ENCODE data around the gene C11orf68. TPM values are rescaled to one million over a fixed set of nuclear protein-coding genes. Genes with fewer than 3 reads are reported as not detected.

The C11orf68 gene
- total and polyA plus RNA-seq, 2 experiments from 2014 or later = 16.8 to 23.2 TPM

- Mint-ChIP-seq H3K27me3 (ENCODE audit: insufficient read depth, low read depth, poor library complexity) (peaks cover 19% of the 10 kb centered on the region), H3K36me3 (ENCODE audit: low read depth) (peaks cover 3% of the 10 kb centered on the region; the same call in 1 of the 3 replicates), H3K4me3 (no peak overlapping the region; the same call in 2 of the 3 replicates), H3K27ac (peak overlapping the region; percentile 58), H3K4me1 (peaks cover 10% of the 10 kb centered on the region), H3K9me3 (no peaks in the 10 kb centered on the region)
- peak; percentile 81 for ATAC-seq
- peaks cover 14% of the 10 kb centered on the region; the same call in 1 of the 2 replicates for H3K27me3 ChIP-seq (ENCODE audit: insufficient read depth)
- peak; percentile 84 for DNase-seq (ENCODE audit: low spot score)
- H3K79me2 ChIP-seq (replicated peaks; ENCODE audit: insufficient read depth) = no peaks in the 10 kb centered on the region
- H3K4me2 ChIP-seq = no peak overlapping the region
- no peaks in the 10 kb centered on the region for H3K36me3 ChIP-seq (ENCODE audit: insufficient read depth)
- peak overlapping the region; percentile 96 for H2AFZ ChIP-seq
- no peak overlapping the region for H3K27ac ChIP-seq (ENCODE audit: low read depth)
- no peak overlapping the region for H3K4me3 ChIP-seq
- H3K9me2 ChIP-seq (ENCODE audit: insufficient read depth) = no peaks in the 10 kb centered on the region
- TF ChIP-seq, protein P1, sequence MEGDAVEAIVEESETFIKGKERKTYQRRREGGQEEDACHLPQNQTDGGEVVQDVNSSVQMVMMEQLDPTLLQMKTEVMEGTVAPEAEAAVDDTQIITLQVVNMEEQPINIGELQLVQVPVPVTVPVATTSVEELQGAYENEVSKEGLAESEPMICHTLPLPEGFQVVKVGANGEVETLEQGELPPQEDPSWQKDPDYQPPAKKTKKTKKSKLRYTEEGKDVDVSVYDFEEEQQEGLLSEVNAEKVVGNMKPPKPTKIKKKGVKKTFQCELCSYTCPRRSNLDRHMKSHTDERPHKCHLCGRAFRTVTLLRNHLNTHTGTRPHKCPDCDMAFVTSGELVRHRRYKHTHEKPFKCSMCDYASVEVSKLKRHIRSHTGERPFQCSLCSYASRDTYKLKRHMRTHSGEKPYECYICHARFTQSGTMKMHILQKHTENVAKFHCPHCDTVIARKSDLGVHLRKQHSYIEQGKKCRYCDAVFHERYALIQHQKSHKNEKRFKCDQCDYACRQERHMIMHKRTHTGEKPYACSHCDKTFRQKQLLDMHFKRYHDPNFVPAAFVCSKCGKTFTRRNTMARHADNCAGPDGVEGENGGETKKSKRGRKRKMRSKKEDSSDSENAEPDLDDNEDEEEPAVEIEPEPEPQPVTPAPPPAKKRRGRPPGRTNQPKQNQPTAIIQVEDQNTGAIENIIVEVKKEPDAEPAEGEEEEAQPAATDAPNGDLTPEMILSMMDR (conservative IDR thresholded peaks at IDR 0.05; ENCODE audit: low read depth in 2 of 2) = peak; percentile 46 to 68
- TF ChIP-seq, protein P2, sequence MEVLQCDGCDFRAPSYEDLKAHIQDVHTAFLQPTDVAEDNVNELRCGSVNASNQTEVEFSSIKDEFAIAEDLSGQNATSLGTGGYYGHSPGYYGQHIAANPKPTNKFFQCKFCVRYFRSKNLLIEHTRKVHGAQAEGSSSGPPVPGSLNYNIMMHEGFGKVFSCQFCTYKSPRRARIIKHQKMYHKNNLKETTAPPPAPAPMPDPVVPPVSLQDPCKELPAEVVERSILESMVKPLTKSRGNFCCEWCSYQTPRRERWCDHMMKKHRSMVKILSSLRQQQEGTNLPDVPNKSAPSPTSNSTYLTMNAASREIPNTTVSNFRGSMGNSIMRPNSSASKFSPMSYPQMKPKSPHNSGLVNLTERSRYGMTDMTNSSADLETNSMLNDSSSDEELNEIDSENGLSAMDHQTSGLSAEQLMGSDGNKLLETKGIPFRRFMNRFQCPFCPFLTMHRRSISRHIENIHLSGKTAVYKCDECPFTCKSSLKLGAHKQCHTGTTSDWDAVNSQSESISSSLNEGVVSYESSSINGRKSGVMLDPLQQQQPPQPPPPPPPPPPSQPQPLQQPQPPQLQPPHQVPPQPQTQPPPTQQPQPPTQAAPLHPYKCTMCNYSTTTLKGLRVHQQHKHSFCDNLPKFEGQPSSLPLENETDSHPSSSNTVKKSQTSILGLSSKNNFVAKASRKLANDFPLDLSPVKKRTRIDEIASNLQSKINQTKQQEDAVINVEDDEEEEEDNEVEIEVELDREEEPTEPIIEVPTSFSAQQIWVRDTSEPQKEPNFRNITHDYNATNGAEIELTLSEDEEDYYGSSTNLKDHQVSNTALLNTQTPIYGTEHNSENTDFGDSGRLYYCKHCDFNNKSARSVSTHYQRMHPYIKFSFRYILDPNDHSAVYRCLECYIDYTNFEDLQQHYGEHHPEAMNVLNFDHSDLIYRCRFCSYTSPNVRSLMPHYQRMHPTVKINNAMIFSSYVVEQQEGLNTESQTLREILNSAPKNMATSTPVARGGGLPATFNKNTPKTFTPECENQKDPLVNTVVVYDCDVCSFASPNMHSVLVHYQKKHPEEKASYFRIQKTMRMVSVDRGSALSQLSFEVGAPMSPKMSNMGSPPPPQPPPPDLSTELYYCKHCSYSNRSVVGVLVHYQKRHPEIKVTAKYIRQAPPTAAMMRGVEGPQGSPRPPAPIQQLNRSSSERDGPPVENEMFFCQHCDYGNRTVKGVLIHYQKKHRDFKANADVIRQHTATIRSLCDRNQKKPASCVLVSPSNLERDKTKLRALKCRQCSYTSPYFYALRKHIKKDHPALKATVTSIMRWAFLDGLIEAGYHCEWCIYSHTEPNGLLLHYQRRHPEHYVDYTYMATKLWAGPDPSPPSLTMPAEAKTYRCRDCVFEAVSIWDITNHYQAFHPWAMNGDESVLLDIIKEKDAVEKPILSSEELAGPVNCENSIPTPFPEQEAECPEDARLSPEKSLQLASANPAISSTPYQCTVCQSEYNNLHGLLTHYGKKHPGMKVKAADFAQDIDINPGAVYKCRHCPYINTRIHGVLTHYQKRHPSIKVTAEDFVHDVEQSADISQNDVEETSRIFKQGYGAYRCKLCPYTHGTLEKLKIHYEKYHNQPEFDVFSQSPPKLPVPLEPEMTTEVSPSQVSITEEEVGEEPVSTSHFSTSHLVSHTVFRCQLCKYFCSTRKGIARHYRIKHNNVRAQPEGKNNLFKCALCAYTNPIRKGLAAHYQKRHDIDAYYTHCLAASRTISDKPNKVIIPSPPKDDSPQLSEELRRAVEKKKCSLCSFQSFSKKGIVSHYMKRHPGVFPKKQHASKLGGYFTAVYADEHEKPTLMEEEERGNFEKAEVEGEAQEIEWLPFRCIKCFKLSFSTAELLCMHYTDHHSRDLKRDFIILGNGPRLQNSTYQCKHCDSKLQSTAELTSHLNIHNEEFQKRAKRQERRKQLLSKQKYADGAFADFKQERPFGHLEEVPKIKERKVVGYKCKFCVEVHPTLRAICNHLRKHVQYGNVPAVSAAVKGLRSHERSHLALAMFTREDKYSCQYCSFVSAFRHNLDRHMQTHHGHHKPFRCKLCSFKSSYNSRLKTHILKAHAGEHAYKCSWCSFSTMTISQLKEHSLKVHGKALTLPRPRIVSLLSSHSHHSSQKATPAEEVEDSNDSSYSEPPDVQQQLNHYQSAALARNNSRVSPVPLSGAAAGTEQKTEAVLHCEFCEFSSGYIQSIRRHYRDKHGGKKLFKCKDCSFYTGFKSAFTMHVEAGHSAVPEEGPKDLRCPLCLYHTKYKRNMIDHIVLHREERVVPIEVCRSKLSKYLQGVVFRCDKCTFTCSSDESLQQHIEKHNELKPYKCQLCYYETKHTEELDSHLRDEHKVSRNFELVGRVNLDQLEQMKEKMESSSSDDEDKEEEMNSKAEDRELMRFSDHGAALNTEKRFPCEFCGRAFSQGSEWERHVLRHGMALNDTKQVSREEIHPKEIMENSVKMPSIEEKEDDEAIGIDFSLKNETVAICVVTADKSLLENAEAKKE (CRISPR knock-in tag; IDR thresholded peaks at IDR 0.05) = no peak
- H4K20me1 ChIP-seq (replicated peaks; ENCODE audit: insufficient read depth) = no peaks in the 10 kb centered on the region
- peaks cover 5% of the 10 kb centered on the region for H3K4me1 ChIP-seq (ENCODE audit: insufficient read depth)
- H3F3A ChIP-seq (replicated peaks; ENCODE audit: low read depth) = 0 out of 2 replicates have a peak, but pooled peaks cover 2% of the 10 kb centered on the region
Measured at GRCh38 chr11:65911682-65912568, 6.9 kb downstream of the C11orf68 start.
